ENCODE data around the gene MRPL44.

DNA sequence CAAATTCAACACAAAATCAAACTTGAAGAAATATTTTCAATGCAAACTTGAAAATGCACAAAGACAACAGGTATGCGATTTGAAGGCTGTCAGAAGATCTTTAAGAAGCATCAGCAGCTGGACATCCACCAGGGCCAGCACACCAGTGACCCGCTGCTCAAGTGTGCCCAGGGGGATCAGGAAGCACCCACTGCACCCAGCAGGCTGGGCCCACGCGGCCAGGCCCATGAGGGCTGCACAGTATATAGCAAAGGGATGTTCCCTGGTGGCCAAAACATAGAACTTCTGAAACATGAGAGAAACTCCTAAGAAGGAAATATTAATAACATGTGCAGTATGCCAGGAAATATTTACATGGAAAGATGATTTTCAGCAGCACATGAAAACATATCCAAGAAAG is 37.2 kb upstream of the MRPL44 start:
- TF ChIP-seq CTCF (IDR thresholded peaks at IDR 0.05) = no peak
- TF ChIP-seq POLR2A (IDR thresholded peaks at IDR 0.05) = no peak

All from lower leg skin (tissue), 3 donors.